Mesenchymal stem cell (in vitro differentiated cells and primary cell): ENCODE measurements around the gene NECAB2.
A peak's percentile ranks its signal among the peaks of the same experiment; 100 is the strongest.

Source experiments
- DNase-seq: peaks from one replicate; pipeline ENCODE4 v3.0.0-alpha.2; 2013
- H2AFZ ChIP-seq: one replicate; pipeline ENCODE4 v1.6.1; 2013; ENCODE audit warnings: low read depth, mild to moderate bottlenecking, control low read depth, inconsistent platforms, low read length, moderate library complexity
- H2AK5ac ChIP-seq: 2 replicates; pipeline ENCODE4 v1.6.1; 2013; ENCODE audit warnings: low read length, moderate library complexity, mild to moderate bottlenecking, inconsistent platforms; ENCODE audit not compliant: severe bottlenecking
- H2BK120ac ChIP-seq: one replicate; pipeline ENCODE4 v1.6.1; 2013; ENCODE audit warnings: low read depth, mild to moderate bottlenecking, inconsistent platforms, low read length, moderate library complexity
- H2BK12ac ChIP-seq, 2 experiments: one replicate each; pipeline ENCODE4 v1.6.1; 2013; ENCODE audit warnings: inconsistent platforms in 2 of 2, low read length in 2 of 2, mild to moderate bottlenecking in 2 of 2, moderate library complexity in 2 of 2, control low read depth in 1 of 2
- H2BK15ac ChIP-seq: one replicate; pipeline ENCODE4 v1.6.1; 2013; ENCODE audit warnings: mild to moderate bottlenecking, low read depth, inconsistent platforms; ENCODE audit not compliant: poor library complexity, severe bottlenecking
- H2BK5ac ChIP-seq: 2 replicates; pipeline ENCODE4 v1.6.1; 2013; ENCODE audit warnings: low read depth, mild to moderate bottlenecking, low read length, control low read depth, inconsistent platforms; ENCODE audit not compliant: poor library complexity, severe bottlenecking
- H3K14ac ChIP-seq, 2 experiments: one replicate each; pipeline ENCODE4 v1.6.1; 2013; ENCODE audit warnings: inconsistent platforms in 2 of 2, low read length in 2 of 2, control low read depth in 1 of 2, mild to moderate bottlenecking in 1 of 2, moderate library complexity in 1 of 2
- H3K18ac ChIP-seq, 2 experiments: one replicate each; pipeline ENCODE4 v1.6.1; 2013; ENCODE audit warnings: inconsistent platforms in 2 of 2, low read length in 2 of 2, control low read depth in 1 of 2, low read depth in 1 of 2, mild to moderate bottlenecking in 1 of 2
- H3K23ac ChIP-seq, 2 experiments: one replicate each; pipeline ENCODE4 v1.6.1; 2013; ENCODE audit warnings: inconsistent platforms in 2 of 2, low read length in 2 of 2, mild to moderate bottlenecking in 2 of 2, moderate library complexity in 2 of 2, control low read depth in 1 of 2
- H3K27ac ChIP-seq: 2 replicates; pipeline ENCODE4 v1.5.1; 2013; ENCODE audit warnings: mild to moderate bottlenecking, moderate library complexity, low read length, control low read depth, inconsistent platforms; ENCODE audit not compliant: poor library complexity, severe bottlenecking
- H3K27me3 ChIP-seq, 2 experiments: 2 replicates each; pipeline versions ENCODE4 v1.6.1 to v1.7.0; 2013; ENCODE audit warnings: low read length in 2 of 2, mild to moderate bottlenecking in 2 of 2, moderate library complexity in 2 of 2, control low read depth in 1 of 2, inconsistent platforms in 1 of 2; ENCODE audit not compliant: control insufficient read depth in 1 of 2, insufficient read depth in 1 of 2
- H3K36me3 ChIP-seq, 2 experiments: 2 replicates each; pipeline versions ENCODE4 v1.6.1 to v1.7.0; 2013; ENCODE audit warnings: low read length in 2 of 2, control low read depth in 1 of 2, inconsistent platforms in 1 of 2, low read depth in 1 of 2, mild to moderate bottlenecking in 1 of 2; ENCODE audit not compliant: insufficient read depth in 2 of 2, control insufficient read depth in 1 of 2
- H3K4ac ChIP-seq, 2 experiments: one replicate each; pipeline ENCODE4 v1.6.1; 2013; ENCODE audit warnings: inconsistent platforms in 2 of 2, low read length in 2 of 2, mild to moderate bottlenecking in 2 of 2, moderate library complexity in 2 of 2, control low read depth in 1 of 2, low read depth in 1 of 2
- H3K4me1 ChIP-seq: 2 replicates; pipeline ENCODE4 v1.6.1; 2013; ENCODE audit warnings: low read depth, low read length, control low read depth; ENCODE audit not compliant: control insufficient read depth, insufficient read depth
- H3K4me2 ChIP-seq: 2 replicates; pipeline ENCODE4 v1.6.1; 2013; ENCODE audit warnings: low read length, mild to moderate bottlenecking, inconsistent platforms; ENCODE audit not compliant: poor library complexity, severe bottlenecking
- H3K4me3 ChIP-seq, 2 experiments: 2 replicates each; pipeline versions ENCODE4 v1.5.1 to v1.7.0; 2013; ENCODE audit warnings: low read length in 2 of 2, mild to moderate bottlenecking in 2 of 2, control low read depth in 1 of 2, low read depth in 1 of 2; ENCODE audit not compliant: insufficient read depth in 1 of 2
- H3K79me1 ChIP-seq: replicated peaks from 2 replicates; pipeline ENCODE4 v1.6.1; 2013; ENCODE audit warnings: mild to moderate bottlenecking, control low read depth, low read length, inconsistent platforms; ENCODE audit not compliant: poor library complexity, severe bottlenecking
- H3K9ac ChIP-seq: 2 replicates; pipeline ENCODE4 v1.7.0; 2013; ENCODE audit warnings: mild to moderate bottlenecking, low read length, moderate library complexity
- H3K9me3 ChIP-seq: 2 replicates; pipeline ENCODE4 v1.7.0; 2013; ENCODE audit warnings: mild to moderate bottlenecking, low read length; ENCODE audit not compliant: control insufficient read depth
- H4K8ac ChIP-seq: one replicate; pipeline ENCODE4 v1.6.1; 2013; ENCODE audit warnings: inconsistent platforms, mild to moderate bottlenecking, low read length, moderate library complexity
- H4K91ac ChIP-seq: one replicate; pipeline ENCODE4 v1.6.1; 2013; ENCODE audit warnings: mild to moderate bottlenecking, low read length, inconsistent platforms
- WGBS: methylation state at CpG from one replicate; pipeline ENCODE4 v1.1.7; 2013; ENCODE audit warnings: mixed read lengths; 5-methylcytosine and 5-hydroxymethylcytosine counted together

Gene NECAB2

DNA sequence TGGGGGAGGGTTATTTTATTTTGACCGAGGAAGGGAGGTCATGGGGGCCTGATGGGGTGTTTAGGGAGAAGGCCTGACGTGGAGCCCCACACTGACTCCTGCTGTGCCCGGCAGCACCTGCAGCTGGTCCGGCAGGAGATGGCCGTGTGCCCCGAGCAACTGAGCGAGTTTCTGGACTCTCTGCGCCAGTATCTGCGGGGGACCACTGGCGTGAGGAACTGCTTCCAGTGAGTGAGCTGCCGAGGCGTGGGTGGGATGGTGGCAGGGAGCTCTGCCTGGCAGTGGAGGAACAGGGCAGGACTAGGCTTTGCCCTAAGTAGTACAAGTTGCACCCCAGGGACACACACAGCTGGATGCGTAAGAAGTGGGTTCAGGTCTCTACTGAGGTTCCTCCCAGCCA, 30.0 kb downstream of the NECAB2 start:
- Histone ChIP-seq H2BK12ac (no peak overlapping the region), H3K27me3 (peaks cover 12 to 26% of the 10 kb centered on the region in 2 experiments), H3K18ac (no peak overlapping the region), H3K4ac (no peak overlapping the region), H3K9me3 (no peaks in the 10 kb centered on the region), H3K79me1 (no peaks in the 10 kb centered on the region), H4K91ac (no peak overlapping the region), H2BK15ac (no peak overlapping the region), H3K4me1 (peaks cover 15% of the 10 kb centered on the region), H3K14ac (no peak overlapping the region), H3K27ac (no peak overlapping the region), H3K9ac (no peak overlapping the region), H4K8ac (no peak overlapping the region), H3K4me3 (no peak overlapping the region), H2BK120ac (no peak overlapping the region), H2AK5ac (no peak overlapping the region), H3K36me3 (no peaks in the 10 kb centered on the region), H2BK5ac (no peak overlapping the region), H3K4me2 (no peak overlapping the region), H3K23ac (no peak overlapping the region), H2AFZ (no peak overlapping the region)
- no peak for DNase-seq
- 91% methylated on average over 13 of the region's 13 CpGs for WGBS

DNA sequence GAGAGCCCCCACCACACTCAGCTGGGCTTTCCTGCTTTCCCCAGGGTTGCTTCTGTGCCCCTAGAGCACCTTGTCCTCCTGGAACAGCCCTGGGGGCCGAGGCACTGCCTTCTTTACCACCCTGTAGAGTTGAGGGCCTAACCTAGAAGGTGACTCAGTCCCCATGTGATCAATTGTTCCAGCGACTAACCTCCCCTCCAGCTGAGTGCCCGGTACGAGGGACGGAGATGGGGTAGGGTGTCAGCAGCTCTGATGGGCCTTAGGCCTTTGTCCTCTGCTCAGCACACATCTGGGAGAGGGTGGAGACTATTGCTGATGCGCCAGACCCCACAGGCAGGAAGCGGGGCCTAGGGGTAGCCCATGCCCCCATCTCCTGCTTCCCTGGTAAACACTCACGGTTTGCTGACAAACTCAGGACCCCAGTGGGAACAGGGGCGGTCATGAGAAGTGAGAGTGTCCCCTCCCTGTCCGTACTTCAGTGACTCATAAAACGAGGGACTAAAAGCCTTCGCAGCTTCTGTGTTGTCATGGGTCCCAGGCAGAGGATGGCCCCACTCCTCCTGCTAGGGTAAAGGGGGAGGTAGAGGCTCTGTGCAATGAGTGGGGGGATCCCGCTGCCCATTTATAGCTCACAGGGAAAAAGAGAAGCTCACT, 33.1 kb downstream of the NECAB2 start:
- Histone ChIP-seq H3K36me3 (no peaks in the 10 kb centered on the region), H3K14ac (no peak overlapping the region), H3K4me1 (peaks cover 9% of the 10 kb centered on the region), H2BK15ac (peak overlapping the region; percentile 32), H2BK12ac (no peak overlapping the region), H3K4me2 (no peak overlapping the region), H2AK5ac (no peak overlapping the region), H3K4ac (no peak overlapping the region), H3K9ac (no peak overlapping the region), H4K8ac (peak overlapping the region; percentile 39), H2BK5ac (no peak overlapping the region), H3K27ac (no peak overlapping the region), H3K23ac (no peak overlapping the region), H3K9me3 (no peaks in the 10 kb centered on the region), H3K4me3 (no peak overlapping the region), H3K79me1 (no peaks in the 10 kb centered on the region), H3K18ac (no peak overlapping the region), H2BK120ac (no peak overlapping the region), H2AFZ (no peak overlapping the region), H4K91ac (no peak overlapping the region), H3K27me3 (peaks cover 37 to 53% of the 10 kb centered on the region in 2 experiments)
- DNase-seq: no peak
- WGBS: 71% methylated on average over 13 of the region's 13 CpGs

DNA sequence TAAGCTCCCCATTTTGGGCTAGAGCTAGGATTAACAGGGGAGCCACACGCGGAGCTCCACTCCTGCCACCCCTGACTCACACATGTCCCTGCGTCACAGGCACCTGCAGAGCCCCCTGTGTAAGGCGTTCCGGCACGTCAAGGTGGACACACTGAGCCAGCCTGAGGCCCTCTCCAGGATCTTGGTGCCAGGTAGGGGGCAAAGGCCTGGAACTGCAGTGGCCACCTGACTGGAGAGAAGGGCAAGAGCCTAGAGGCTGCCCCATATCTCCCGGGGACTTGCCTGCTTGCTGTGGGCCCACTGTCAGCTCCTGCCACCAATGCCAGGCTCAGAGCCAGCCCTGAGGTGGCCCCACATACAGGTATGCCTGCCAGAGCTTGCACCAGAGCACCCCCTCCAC, 33.7 kb downstream of the NECAB2 start:
- peaks cover 8% of the 10 kb centered on the region for H3K4me1 ChIP-seq
- WGBS: 97% methylated on average over 7 of the region's 7 CpGs

DNA sequence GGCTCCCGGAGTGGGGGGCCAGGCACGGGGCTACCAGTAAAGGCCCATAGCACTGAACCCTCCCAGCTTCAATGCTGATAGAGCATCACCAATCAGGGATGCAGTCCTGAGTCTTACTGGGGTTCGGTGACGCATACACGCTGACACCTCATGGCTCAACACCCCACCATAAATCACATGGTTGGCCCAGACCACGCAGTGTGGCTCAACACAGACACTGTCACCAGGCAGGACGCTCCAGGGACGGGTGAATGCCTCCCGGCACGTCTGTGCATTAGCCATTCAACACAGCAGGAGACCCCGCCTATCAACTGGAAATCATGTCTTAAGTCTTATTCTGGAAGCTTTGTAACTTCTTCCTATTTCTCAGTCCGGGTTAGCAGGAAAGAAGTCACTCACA, 35.0 kb downstream of the NECAB2 start:
- no peak overlapping the region for H3K23ac ChIP-seq
- H3K14ac ChIP-seq: peak overlapping the region in 1 of 2 experiments; percentile 19
- H3K4me2 ChIP-seq: no peak overlapping the region
- no peaks in the 10 kb centered on the region for H3K79me1 ChIP-seq
- no peak overlapping the region for H4K91ac ChIP-seq
- no peak overlapping the region for H3K18ac ChIP-seq
- no peak overlapping the region for H4K8ac ChIP-seq
- no peak overlapping the region for H2AFZ ChIP-seq
- H2BK120ac ChIP-seq: no peak overlapping the region
- H3K27ac ChIP-seq: no peak overlapping the region
- WGBS: 82% methylated on average over 12 of the region's 12 CpGs
- no peaks in the 10 kb centered on the region for H3K36me3 ChIP-seq
- H3K4me1 ChIP-seq: peaks cover 8% of the 10 kb centered on the region
- H3K27me3 ChIP-seq: peaks cover 42 to 66% of the 10 kb centered on the region in 2 experiments
- H3K9ac ChIP-seq: no peak overlapping the region
- DNase-seq: no peak
- H3K4ac ChIP-seq: no peak overlapping the region
- no peak overlapping the region for H2BK12ac ChIP-seq
- H3K9me3 ChIP-seq: no peaks in the 10 kb centered on the region
- H2AK5ac ChIP-seq: no peak overlapping the region
- peak overlapping the region in 1 of 2 experiments; percentile 23 for H3K4me3 ChIP-seq
- no peak overlapping the region for H2BK5ac ChIP-seq
- no peak overlapping the region for H2BK15ac ChIP-seq

More for the DNA sequence above, 33.7 kb downstream of the NECAB2 start:
- no peak overlapping the region for H3K23ac ChIP-seq
- no peak overlapping the region for H2BK12ac ChIP-seq
- peaks cover 42 to 57% of the 10 kb centered on the region in 2 experiments for H3K27me3 ChIP-seq
- H2AK5ac ChIP-seq: no peak overlapping the region
- no peak overlapping the region for H3K4ac ChIP-seq
- no peak overlapping the region for H2BK120ac ChIP-seq
- H3K4me3 ChIP-seq: no peak overlapping the region
- H3K9ac ChIP-seq: no peak overlapping the region
- H2BK5ac ChIP-seq: no peak overlapping the region
- H3K9me3 ChIP-seq: no peaks in the 10 kb centered on the region
- H3K27ac ChIP-seq: no peak overlapping the region
- H3K18ac ChIP-seq: no peak overlapping the region
- DNase-seq: no peak
- H3K4me2 ChIP-seq: no peak overlapping the region
- H3K36me3 ChIP-seq: no peaks in the 10 kb centered on the region
- no peak overlapping the region for H4K8ac ChIP-seq
- no peaks in the 10 kb centered on the region for H3K79me1 ChIP-seq
- no peak overlapping the region for H2AFZ ChIP-seq
- H2BK15ac ChIP-seq: no peak overlapping the region
- no peak overlapping the region for H3K14ac ChIP-seq
- no peak overlapping the region for H4K91ac ChIP-seq
